HS-5 (cell line): Measurements from ENCODE around the gene NANP.

Experiments used
- DNase-seq: peaks from one replicate; pipeline ENCODE4 v3.0.0-alpha.2; 2012; ENCODE audit warnings: low read depth

NANP gene

DNA sequence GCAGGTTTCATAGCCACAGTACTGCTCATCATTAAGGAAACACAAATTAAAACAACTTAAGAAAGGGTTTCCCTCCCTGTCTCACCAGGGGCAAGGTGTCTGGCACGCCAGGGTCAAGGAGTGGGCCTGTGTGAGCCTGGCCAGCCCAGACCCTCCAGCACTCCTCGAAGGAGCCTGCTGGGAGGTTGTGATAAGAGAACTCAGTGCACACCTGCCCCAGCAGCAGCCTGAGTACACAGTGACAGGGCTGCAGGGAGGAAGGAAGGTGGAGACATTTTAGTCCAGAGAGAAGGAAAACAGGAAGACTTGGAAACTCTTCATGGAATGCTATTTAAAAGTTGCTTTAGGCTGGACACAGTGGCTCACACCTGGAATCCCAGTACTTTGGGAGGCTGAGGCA lies 52.6 kb downstream of the NANP start:
- DNase-seq: no peak

DNA sequence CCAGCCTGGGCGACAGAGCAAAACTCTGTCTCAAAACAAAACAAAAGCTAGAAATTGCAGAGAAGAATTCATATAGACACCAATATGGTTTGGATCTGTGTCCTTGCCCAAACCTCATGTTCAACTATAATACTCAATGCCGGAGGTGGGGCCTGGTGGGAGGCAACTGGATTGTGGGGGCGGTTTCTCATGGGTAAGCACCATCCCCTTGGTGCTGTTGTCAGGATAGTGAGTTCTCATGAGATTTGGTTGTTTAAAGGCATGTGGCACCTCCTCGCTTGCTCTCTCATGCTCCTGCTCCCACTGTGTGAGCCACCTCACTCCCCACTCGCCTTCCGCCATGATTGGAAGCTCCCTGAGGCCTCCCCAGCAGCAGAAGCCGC lies 53.7 kb downstream of the NANP start:
- DNase-seq: no peak

DNA sequence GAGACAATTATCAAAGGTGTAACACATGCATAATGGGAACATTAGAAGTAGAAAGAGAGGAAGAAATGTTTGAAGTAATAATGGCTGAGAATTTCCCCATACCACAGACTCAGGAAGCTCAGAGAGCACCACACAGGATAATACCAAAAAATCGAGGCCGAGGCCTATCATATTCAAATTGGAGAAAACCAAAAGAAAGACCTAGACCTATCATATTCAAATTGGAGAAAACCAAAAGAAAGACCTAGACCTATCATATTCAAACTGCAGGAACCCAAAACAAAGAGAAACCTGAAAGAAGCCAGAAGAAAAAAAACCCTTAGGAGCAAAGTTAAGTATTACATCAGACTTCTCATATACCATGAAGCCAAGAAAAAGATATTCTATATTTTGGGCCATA lies 56.5 kb downstream of the NANP start:
- DNase-seq: no peak

DNA sequence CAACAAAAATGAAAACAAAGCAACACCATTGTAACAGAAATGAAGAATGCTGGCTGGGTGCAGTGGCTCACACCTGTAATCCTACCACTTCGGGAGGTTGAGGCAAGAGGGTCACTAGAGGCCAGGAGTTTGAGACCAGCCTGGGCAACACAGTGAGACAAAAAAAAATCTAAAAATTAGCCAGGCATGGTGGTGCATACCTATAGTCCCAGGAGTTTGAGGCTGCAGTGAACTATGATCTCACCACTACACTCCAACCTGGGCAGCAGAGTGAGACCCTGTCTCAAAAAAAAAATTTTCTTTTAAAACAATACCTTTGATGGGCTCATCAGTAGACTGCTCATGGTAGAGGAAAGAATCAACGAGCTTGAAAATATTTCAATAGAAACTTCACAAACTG lies 57.0 kb downstream of the NANP start:
- DNase-seq: no peak

DNA sequence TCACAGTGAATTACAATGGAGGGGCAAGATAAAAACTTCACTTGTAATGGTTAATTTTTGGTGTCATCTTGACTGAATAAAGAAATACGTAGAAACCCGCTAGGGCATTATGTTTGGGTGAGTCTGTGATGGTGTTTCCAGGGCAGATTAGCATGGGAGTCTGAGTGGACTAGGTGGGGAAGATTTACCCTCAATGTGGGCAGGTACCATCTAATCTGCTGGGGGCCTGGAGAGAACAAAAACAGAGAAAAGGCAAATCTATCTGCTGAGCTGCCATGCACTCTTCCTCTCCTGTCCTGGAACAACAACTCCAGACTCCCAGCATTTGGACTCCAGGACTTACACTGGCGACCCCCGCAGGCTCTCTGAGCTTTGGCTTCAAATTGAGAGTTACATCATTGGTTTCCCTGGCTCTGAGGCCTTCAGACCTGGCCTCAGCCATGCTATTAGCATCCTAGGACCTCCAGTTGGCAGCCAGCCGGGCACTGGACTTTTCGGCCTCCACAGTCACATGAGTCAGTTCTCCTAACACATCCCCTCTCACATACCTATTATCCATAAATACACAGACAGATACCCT lies 58.1 kb downstream of the NANP start:
- no peak for DNase-seq

GRCh38 chr20:25563876-25564275 lies 59.9 kb downstream of the NANP start:
- no peak for DNase-seq

DNA sequence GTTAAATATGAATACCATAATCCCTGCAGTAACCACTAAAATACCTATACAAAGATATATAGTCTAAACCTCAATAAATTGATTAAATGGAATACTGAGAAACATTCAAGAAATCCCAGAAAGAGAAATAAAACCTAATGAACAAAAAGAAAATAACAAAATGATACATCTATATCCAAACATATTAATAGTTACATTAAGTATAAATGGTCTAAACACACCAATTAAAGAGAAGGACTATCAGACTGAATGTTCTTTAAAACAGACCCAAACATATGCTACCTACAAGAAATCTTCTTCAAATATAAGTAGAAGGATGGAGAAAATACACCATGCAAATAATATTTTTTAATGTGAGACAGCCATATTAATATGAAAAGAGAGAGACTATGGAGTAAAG lies 60.5 kb downstream of the NANP start:
- DNase-seq: no peak
